Measurements from ENCODE around the gene ZNF14.
"Not testable (repeated sequence)": the region's sequence is repeated elsewhere in the genome, so short reads cannot be mapped to it uniquely, and the experiment has no call there.

Gene ZNF14

GRCh38 chr19:19697589-19697988, 35.3 kb downstream of the ZNF14 start:
- no peaks in the 10 kb centered on the region for H3K27me3 ChIP-seq (ENCODE audit: control insufficient read depth, insufficient read depth, low read length)

GRCh38 chr19:19696386-19696785, 36.5 kb downstream of the ZNF14 start:
- H3K27me3 ChIP-seq (ENCODE audit: control insufficient read depth, insufficient read depth, low read length), result no peaks in the 10 kb centered on the region
- no peak overlapping the region for H3K27ac ChIP-seq (ENCODE audit: low read depth, low read length)
- no peaks in the 10 kb centered on the region for H3K36me3 ChIP-seq (ENCODE audit: control insufficient read depth, insufficient read depth, low read length)
- H3K4me1 ChIP-seq (ENCODE audit: control insufficient read depth, insufficient read depth, low read length), result no peaks in the 10 kb centered on the region
- no peak overlapping the region for H3K4me3 ChIP-seq (ENCODE audit: low read length)
- no peak overlapping the region for H3K9ac ChIP-seq (ENCODE audit: low read length)

More at GRCh38 chr19:19697589-19697988, 35.3 kb downstream of the ZNF14 start:
- Histone ChIP-seq H3K36me3 (ENCODE audit: control insufficient read depth, insufficient read depth, low read length) (no peaks in the 10 kb centered on the region), H3K27ac (ENCODE audit: low read depth, low read length) (no peak overlapping the region), H3K4me3 (ENCODE audit: low read length) (no peak overlapping the region), H3K4me1 (ENCODE audit: control insufficient read depth, insufficient read depth, low read length) (no peaks in the 10 kb centered on the region), H3K9ac (ENCODE audit: low read length) (no peak overlapping the region)

GRCh38 chr19:19691683-19692082, 41.2 kb downstream of the ZNF14 start:
- Histone ChIP-seq H3K9ac (ENCODE audit: low read length) (no peak overlapping the region), H3K4me3 (ENCODE audit: low read length) (no peak overlapping the region), H3K36me3 (ENCODE audit: control insufficient read depth, insufficient read depth, low read length) (no peaks in the 10 kb centered on the region), H3K27ac (ENCODE audit: low read depth, low read length) (no peak overlapping the region), H3K27me3 (ENCODE audit: control insufficient read depth, insufficient read depth, low read length) (no peaks in the 10 kb centered on the region), H3K4me1 (ENCODE audit: control insufficient read depth, insufficient read depth, low read length) (no peaks in the 10 kb centered on the region)

- H3K27ac ChIP-seq (ENCODE audit: low read depth, low read length); H3K9ac ChIP-seq (ENCODE audit: low read length); H3K4me1 ChIP-seq (ENCODE audit: control insufficient read depth, insufficient read depth, low read length); H3K36me3 ChIP-seq (ENCODE audit: control insufficient read depth, insufficient read depth, low read length); H3K27me3 ChIP-seq (ENCODE audit: control insufficient read depth, insufficient read depth, low read length); H3K4me3 ChIP-seq (ENCODE audit: low read length): not testable (repeated sequence)
These were observed 43.9 kb downstream of the ZNF14 start for GRCh38 chr19:19689023-19689422.

GRCh38 chr19:19687090-19687489, 45.8 kb downstream of the ZNF14 start:
- H3K36me3 ChIP-seq (ENCODE audit: control insufficient read depth, insufficient read depth, low read length), result no peaks in the 10 kb centered on the region
- no peaks in the 10 kb centered on the region for H3K27me3 ChIP-seq (ENCODE audit: control insufficient read depth, insufficient read depth, low read length)
- no peak overlapping the region for H3K9ac ChIP-seq (ENCODE audit: low read length)
- H3K27ac ChIP-seq (ENCODE audit: low read depth, low read length), result no peak overlapping the region
- no peak overlapping the region for H3K4me3 ChIP-seq (ENCODE audit: low read length)
- H3K4me1 ChIP-seq (ENCODE audit: control insufficient read depth, insufficient read depth, low read length), result no peaks in the 10 kb centered on the region

- no peaks in the 10 kb centered on the region for H3K27me3 ChIP-seq (ENCODE audit: control insufficient read depth, insufficient read depth, low read length)
- no peaks in the 10 kb centered on the region for H3K4me1 ChIP-seq (ENCODE audit: control insufficient read depth, insufficient read depth, low read length)
- no peaks in the 10 kb centered on the region for H3K36me3 ChIP-seq (ENCODE audit: control insufficient read depth, insufficient read depth, low read length)
- H3K9ac ChIP-seq (ENCODE audit: low read length), result no peak overlapping the region
- H3K27ac ChIP-seq (ENCODE audit: low read depth, low read length), result no peak overlapping the region
- no peak overlapping the region for H3K4me3 ChIP-seq (ENCODE audit: low read length)
These were observed 46.3 kb downstream of the ZNF14 start for GRCh38 chr19:19686580-19686979.

- H3K4me1 ChIP-seq (ENCODE audit: control insufficient read depth, insufficient read depth, low read length); H3K36me3 ChIP-seq (ENCODE audit: control insufficient read depth, insufficient read depth, low read length); H3K9ac ChIP-seq (ENCODE audit: low read length); H3K27me3 ChIP-seq (ENCODE audit: control insufficient read depth, insufficient read depth, low read length); H3K27ac ChIP-seq (ENCODE audit: low read depth, low read length); H3K4me3 ChIP-seq (ENCODE audit: low read length): not testable (repeated sequence)
These were observed 46.8 kb downstream of the ZNF14 start for GRCh38 chr19:19686119-19686518.

- peaks cover 25% of the 10 kb centered on the region for H3K36me3 ChIP-seq (ENCODE audit: control insufficient read depth, insufficient read depth, low read length)
- H3K27ac ChIP-seq (ENCODE audit: low read depth, low read length), result no peak overlapping the region
- H3K27me3 ChIP-seq (ENCODE audit: control insufficient read depth, insufficient read depth, low read length), result no peaks in the 10 kb centered on the region
- H3K4me1 ChIP-seq (ENCODE audit: control insufficient read depth, insufficient read depth, low read length), result no peaks in the 10 kb centered on the region
- H3K4me3 ChIP-seq (ENCODE audit: low read length), result no peak overlapping the region
- no peak overlapping the region for H3K9ac ChIP-seq (ENCODE audit: low read length)
These were observed 53.5 kb downstream of the ZNF14 start for GRCh38 chr19:19679176-19680073.

GRCh38 chr19:19677579-19677978, 55.3 kb downstream of the ZNF14 start:
- H3K36me3 ChIP-seq (ENCODE audit: control insufficient read depth, insufficient read depth, low read length), result peaks cover 25% of the 10 kb centered on the region
- H3K4me3 ChIP-seq (ENCODE audit: low read length), result no peak overlapping the region

GRCh38 chr19:19674315-19674714, 58.6 kb downstream of the ZNF14 start:
- H3K36me3 ChIP-seq (ENCODE audit: control insufficient read depth, insufficient read depth, low read length), result peaks cover 17% of the 10 kb centered on the region
- H3K9ac ChIP-seq (ENCODE audit: low read length), result no peak overlapping the region

More at GRCh38 chr19:19677579-19677978, 55.3 kb downstream of the ZNF14 start:
- no peak overlapping the region for H3K9ac ChIP-seq (ENCODE audit: low read length)
- H3K4me1 ChIP-seq (ENCODE audit: control insufficient read depth, insufficient read depth, low read length), result no peaks in the 10 kb centered on the region
- H3K27ac ChIP-seq (ENCODE audit: low read depth, low read length), result no peak overlapping the region
- H3K27me3 ChIP-seq (ENCODE audit: control insufficient read depth, insufficient read depth, low read length), result no peaks in the 10 kb centered on the region

GRCh38 chr19:19672816-19673215, 60.1 kb downstream of the ZNF14 start:
- no peak overlapping the region for H3K4me3 ChIP-seq (ENCODE audit: low read length)
- no peak overlapping the region for H3K27ac ChIP-seq (ENCODE audit: low read depth, low read length)

More at GRCh38 chr19:19674315-19674714, 58.6 kb downstream of the ZNF14 start:
- Histone ChIP-seq H3K4me1 (ENCODE audit: control insufficient read depth, insufficient read depth, low read length) (no peaks in the 10 kb centered on the region), H3K27me3 (ENCODE audit: control insufficient read depth, insufficient read depth, low read length) (no peaks in the 10 kb centered on the region), H3K27ac (ENCODE audit: low read depth, low read length) (no peak overlapping the region), H3K4me3 (ENCODE audit: low read length) (no peak overlapping the region)

GRCh38 chr19:19670070-19670551, 62.8 kb downstream of the ZNF14 start:
- Histone ChIP-seq H3K4me1 (ENCODE audit: control insufficient read depth, insufficient read depth, low read length) (no peaks in the 10 kb centered on the region), H3K36me3 (ENCODE audit: control insufficient read depth, insufficient read depth, low read length) (no peaks in the 10 kb centered on the region), H3K27me3 (ENCODE audit: control insufficient read depth, insufficient read depth, low read length) (no peaks in the 10 kb centered on the region), H3K4me3 (ENCODE audit: low read length) (no peak overlapping the region), H3K27ac (ENCODE audit: low read depth, low read length) (no peak overlapping the region), H3K9ac (ENCODE audit: low read length) (no peak overlapping the region)

More at GRCh38 chr19:19672816-19673215, 60.1 kb downstream of the ZNF14 start:
- H3K9ac ChIP-seq (ENCODE audit: low read length), result no peak overlapping the region
- H3K27me3 ChIP-seq (ENCODE audit: control insufficient read depth, insufficient read depth, low read length), result no peaks in the 10 kb centered on the region
- no peaks in the 10 kb centered on the region for H3K4me1 ChIP-seq (ENCODE audit: control insufficient read depth, insufficient read depth, low read length)
- peaks cover 11% of the 10 kb centered on the region for H3K36me3 ChIP-seq (ENCODE audit: control insufficient read depth, insufficient read depth, low read length)
